ENCODE data around the gene TMEM209. TPM values are rescaled to one million over a fixed set of nuclear protein-coding genes. Genes with fewer than 3 reads are reported as not detected.
A peak's percentile ranks its signal among the peaks of the same experiment; 100 is the strongest.
"Not testable (repeated sequence)": the region's sequence is repeated elsewhere in the genome, so short reads cannot be mapped to it uniquely, and the experiment has no call there.

TMEM209 gene
- total RNA-seq, 1 donor from 2014 or later, result 47.4 TPM

GRCh38 chr7:130210181-130210935, 5.2 kb upstream of the TMEM209 start:
- peaks cover 5% of the 10 kb centered on the region for H3K4me1 Mint-ChIP-seq (ENCODE audit: low read depth)

GRCh38 chr7:130208516-130208915, 3.3 kb upstream of the TMEM209 start:
- H3K4me3 Mint-ChIP-seq, result no peak overlapping the region
- peaks cover 6% of the 10 kb centered on the region for H3K36me3 Mint-ChIP-seq (ENCODE audit: low read depth)
- H3K4me1 Mint-ChIP-seq (ENCODE audit: low read depth), result peaks cover 12% of the 10 kb centered on the region

More at GRCh38 chr7:130210181-130210935, 5.2 kb upstream of the TMEM209 start:
- H3K36me3 Mint-ChIP-seq (ENCODE audit: low read depth), result no peaks in the 10 kb centered on the region
- H3K4me3 Mint-ChIP-seq, result no peak overlapping the region
- peaks cover 6% of the 10 kb centered on the region for H3K27me3 Mint-ChIP-seq (ENCODE audit: insufficient read depth)
- no peak for DNase-seq (ENCODE audit: low spot score)
- H3K27ac Mint-ChIP-seq, result no peak overlapping the region
- intact Hi-C loops (cut with micrococcal nuclease), result no loop called here
- no peaks in the 10 kb centered on the region for H3K9me3 Mint-ChIP-seq

GRCh38 chr7:130207642-130208041, 2.4 kb upstream of the TMEM209 start, which contains the start of gene SSMEM1:
SSMEM1 (plus strand) TSS chr7:130207860; CDS start chr7:130207911, 51 bp downstream.
- Mint-ChIP-seq H3K4me3 (no peak within 1 kb of the TSS), H3K27me3 (ENCODE audit: insufficient read depth) (peaks cover 6% of the 10 kb centered on the region), H3K9me3 (no peaks in the 10 kb centered on the region), H3K4me1 (ENCODE audit: low read depth) (peaks cover 18% of the 10 kb centered on the region), H3K27ac (peak within 1 kb of the TSS; percentile 23), H3K36me3 (ENCODE audit: low read depth) (peaks cover 13% of the 10 kb centered on the region)
- no peak for DNase-seq (ENCODE audit: low spot score)
- intact Hi-C loops (cut with micrococcal nuclease), result loop anchor here (10.0 kb wide), 1 partner anchor 1117 kb away; the partner anchor contains the start of gene MKLN1

More at GRCh38 chr7:130208516-130208915, 3.3 kb upstream of the TMEM209 start:
- no peak for DNase-seq (ENCODE audit: low spot score)
- H3K27ac Mint-ChIP-seq, result peak overlapping the region; percentile 23
- H3K9me3 Mint-ChIP-seq, result no peaks in the 10 kb centered on the region
- intact Hi-C loops (cut with micrococcal nuclease), result loop anchor here (10.0 kb wide), 1 partner anchor 1116 kb away; the partner anchor contains the start of gene MKLN1
- H3K27me3 Mint-ChIP-seq (ENCODE audit: insufficient read depth), result peaks cover 6% of the 10 kb centered on the region

GRCh38 chr7:130207033-130207432, 1.8 kb upstream of the TMEM209 start:
- H3K27ac Mint-ChIP-seq, result no peak overlapping the region
- peaks cover 16% of the 10 kb centered on the region for H3K36me3 Mint-ChIP-seq (ENCODE audit: low read depth)
- no peak overlapping the region for H3K4me3 Mint-ChIP-seq
- H3K9me3 Mint-ChIP-seq, result no peaks in the 10 kb centered on the region
- DNase-seq (ENCODE audit: low spot score), result no peak
- peaks cover 2% of the 10 kb centered on the region for H3K27me3 Mint-ChIP-seq (ENCODE audit: insufficient read depth)
- intact Hi-C loops (cut with micrococcal nuclease), result loop anchor here (10.0 kb wide), 1 partner anchor 1118 kb away; the partner anchor contains the start of gene MKLN1
- H3K4me1 Mint-ChIP-seq (ENCODE audit: low read depth), result peaks cover 22% of the 10 kb centered on the region

- Mint-ChIP-seq H3K4me1 (ENCODE audit: low read depth) (peaks cover 38% of the 10 kb centered on the region), H3K9me3 (no peaks in the 10 kb centered on the region), H3K27me3 (ENCODE audit: insufficient read depth) (no peaks in the 10 kb centered on the region), H3K4me3 (no peak overlapping the region), H3K36me3 (ENCODE audit: low read depth) (peaks cover 43% of the 10 kb centered on the region), H3K27ac (peak overlapping the region; percentile 24)
- no peak for DNase-seq (ENCODE audit: low spot score)
- intact Hi-C loops (cut with micrococcal nuclease), result loop anchor here (10.0 kb wide), 1 partner anchor 1123 kb away; the partner anchor contains the start of gene MKLN1
These were observed 3.4 kb downstream of the TMEM209 start for GRCh38 chr7:130201796-130202195.

- intact Hi-C loops (cut with micrococcal nuclease), result no loop called here
- DNase-seq (ENCODE audit: low spot score), result no peak
- Mint-ChIP-seq H3K27me3 (ENCODE audit: insufficient read depth) (no peaks in the 10 kb centered on the region), H3K36me3 (ENCODE audit: low read depth) (peaks cover 44% of the 10 kb centered on the region), H3K9me3 (no peaks in the 10 kb centered on the region), H3K4me1 (ENCODE audit: low read depth) (peaks cover 17% of the 10 kb centered on the region), H3K27ac (no peak overlapping the region), H3K4me3 (no peak overlapping the region)
These were observed 8.1 kb downstream of the TMEM209 start for GRCh38 chr7:130197094-130197493.

GRCh38 chr7:130196476-130196875, 8.7 kb downstream of the TMEM209 start:
- H3K9me3 Mint-ChIP-seq, result no peaks in the 10 kb centered on the region
- peaks cover 10% of the 10 kb centered on the region for H3K4me1 Mint-ChIP-seq (ENCODE audit: low read depth)
- intact Hi-C loops (cut with micrococcal nuclease), result no loop called here
- peaks cover 43% of the 10 kb centered on the region for H3K36me3 Mint-ChIP-seq (ENCODE audit: low read depth)
- no peak for DNase-seq (ENCODE audit: low spot score)
- H3K4me3 Mint-ChIP-seq, result no peak overlapping the region
- H3K27ac Mint-ChIP-seq, result no peak overlapping the region
- H3K27me3 Mint-ChIP-seq (ENCODE audit: insufficient read depth), result no peaks in the 10 kb centered on the region

- DNase-seq (ENCODE audit: low spot score), result no peak
- H3K27ac Mint-ChIP-seq, result no peak overlapping the region
- peaks cover 6% of the 10 kb centered on the region for H3K4me1 Mint-ChIP-seq (ENCODE audit: low read depth)
- no peaks in the 10 kb centered on the region for H3K27me3 Mint-ChIP-seq (ENCODE audit: insufficient read depth)
- H3K9me3 Mint-ChIP-seq, result no peaks in the 10 kb centered on the region
- intact Hi-C loops (cut with micrococcal nuclease), result no loop called here
- H3K36me3 Mint-ChIP-seq (ENCODE audit: low read depth), result peaks cover 42% of the 10 kb centered on the region
- H3K4me3 Mint-ChIP-seq, result no peak overlapping the region
These were observed 9.8 kb downstream of the TMEM209 start for GRCh38 chr7:130195396-130195795.

GRCh38 chr7:130191791-130192190, 13.4 kb downstream of the TMEM209 start:
- Mint-ChIP-seq H3K4me3 (no peak overlapping the region), H3K9me3 (no peaks in the 10 kb centered on the region), H3K27me3 (ENCODE audit: insufficient read depth) (no peaks in the 10 kb centered on the region), H3K36me3 (ENCODE audit: low read depth) (peaks cover 39% of the 10 kb centered on the region), H3K4me1 (ENCODE audit: low read depth) (no peaks in the 10 kb centered on the region), H3K27ac (no peak overlapping the region)
- DNase-seq (ENCODE audit: low spot score), result no peak
- intact Hi-C loops (cut with micrococcal nuclease), result no loop called here

GRCh38 chr7:130189343-130189742, 15.9 kb downstream of the TMEM209 start:
- Mint-ChIP-seq H3K4me3 (no peak overlapping the region), H3K27ac (no peak overlapping the region), H3K27me3 (ENCODE audit: insufficient read depth) (no peaks in the 10 kb centered on the region), H3K36me3 (ENCODE audit: low read depth) (peaks cover 33% of the 10 kb centered on the region), H3K4me1 (ENCODE audit: low read depth) (no peaks in the 10 kb centered on the region), H3K9me3 (no peaks in the 10 kb centered on the region)
- DNase-seq (ENCODE audit: low spot score), result no peak
- intact Hi-C loops (cut with micrococcal nuclease), result no loop called here

- H3K4me3 Mint-ChIP-seq, result no peak overlapping the region
- no peaks in the 10 kb centered on the region for H3K27me3 Mint-ChIP-seq (ENCODE audit: insufficient read depth)
- no peak overlapping the region for H3K27ac Mint-ChIP-seq
- peaks cover 43% of the 10 kb centered on the region for H3K36me3 Mint-ChIP-seq (ENCODE audit: low read depth)
- H3K4me1 Mint-ChIP-seq (ENCODE audit: low read depth), result peaks cover 15% of the 10 kb centered on the region
- no peak for DNase-seq (ENCODE audit: low spot score)
- no peaks in the 10 kb centered on the region for H3K9me3 Mint-ChIP-seq
- intact Hi-C loops (cut with micrococcal nuclease), result no loop called here
These were observed 17.8 kb downstream of the TMEM209 start for GRCh38 chr7:130187360-130187759.

GRCh38 chr7:130184349-130184748, 20.9 kb downstream of the TMEM209 start:
- H3K9me3 Mint-ChIP-seq; H3K27me3 Mint-ChIP-seq (ENCODE audit: insufficient read depth); H3K27ac Mint-ChIP-seq; intact Hi-C loops (cut with micrococcal nuclease); H3K4me3 Mint-ChIP-seq; DNase-seq (ENCODE audit: low spot score): not testable (repeated sequence)
- H3K36me3 Mint-ChIP-seq (ENCODE audit: low read depth), result peaks cover 40% of the 10 kb centered on the region
- peaks cover 29% of the 10 kb centered on the region for H3K4me1 Mint-ChIP-seq (ENCODE audit: low read depth)

GRCh38 chr7:130182990-130183389, 22.2 kb downstream of the TMEM209 start:
- peaks cover 48% of the 10 kb centered on the region for H3K36me3 Mint-ChIP-seq (ENCODE audit: low read depth)

More at GRCh38 chr7:130182990-130183389, 22.2 kb downstream of the TMEM209 start:
- no peak for DNase-seq (ENCODE audit: low spot score)
- Mint-ChIP-seq H3K9me3 (no peaks in the 10 kb centered on the region), H3K4me1 (ENCODE audit: low read depth) (peaks cover 36% of the 10 kb centered on the region), H3K27me3 (ENCODE audit: insufficient read depth) (no peaks in the 10 kb centered on the region), H3K27ac (peak overlapping the region; percentile 65), H3K4me3 (no peak overlapping the region)
- intact Hi-C loops (cut with micrococcal nuclease), result no loop called here
